Measurements from ENCODE around the gene CA14.
"Not testable (repeated sequence)": the region's sequence is repeated elsewhere in the genome, so short reads cannot be mapped to it uniquely, and the experiment has no call there.

CA14 gene

GRCh38 chr1:150213170-150214098 lies 44.1 kb upstream of the CA14 start (continued):
- TF ChIP-seq ZSCAN5A (tag by site-specific recombination; IDR thresholded peaks at IDR 0.05) (no peak), ZNF473 (tag by site-specific recombination; IDR thresholded peaks at IDR 0.05) (no peak), EGR2 (tag by site-specific recombination; IDR thresholded peaks at IDR 0.05; ENCODE audit: low read depth) (no peak)

- ChIA-PET POLR2A (interaction anchor here (0.7 kb wide), 2 partner anchors 13 to 53 kb away, joined by 3 to 4 read pairs; no protein-coding TSS in a partner anchor), CTCF (interaction anchor here (1.0 kb wide), 1 partner anchor 25 kb away, joined by 3 read pairs; no protein-coding TSS in a partner anchor)
- H3K9me3 ChIP-seq (ENCODE audit: control insufficient read depth, insufficient read depth, low read depth, low read length); H3K4me1 ChIP-seq (ENCODE audit: control insufficient read depth, insufficient read depth, low read length); H3K27ac ChIP-seq (ENCODE audit: extremely low read depth, low read depth, low read length); H3K36me3 ChIP-seq (ENCODE audit: control insufficient read depth in 2 of 2, insufficient read depth in 1 of 2, low read length in 2 of 2); H3K4me3 ChIP-seq (ENCODE audit: low read depth, low read length): not testable (repeated sequence)
- 0 out of 2 replicates have a peak, but pooled peaks have one; percentile 1 for TF ChIP-seq ZNF335 (tag by site-specific recombination; conservative IDR thresholded peaks at IDR 0.05)
These were observed 43.3 kb upstream of the CA14 start for GRCh38 chr1:150214099-150214756.

- H3K36me3 ChIP-seq (ENCODE audit: control insufficient read depth in 2 of 2, insufficient read depth in 1 of 2, low read length in 2 of 2), result peaks cover 13 to 14% of the 10 kb centered on the region in 2 experiments
- CTCF ChIA-PET; POLR2A ChIA-PET; H3K9me3 ChIP-seq (ENCODE audit: control insufficient read depth, insufficient read depth, low read depth, low read length); H3K4me1 ChIP-seq (ENCODE audit: control insufficient read depth, insufficient read depth, low read length); H3K27ac ChIP-seq (ENCODE audit: extremely low read depth, low read depth, low read length); H3K4me3 ChIP-seq (ENCODE audit: low read depth, low read length): not testable (repeated sequence)
- peak; percentile 88 for TF ChIP-seq ZNF121 (tag by site-specific recombination; IDR thresholded peaks at IDR 0.05)
These were observed 41.7 kb upstream of the CA14 start for GRCh38 chr1:150215855-150216254.

GRCh38 chr1:150221552-150221951 lies 36.0 kb upstream of the CA14 start:
- no peak for TF ChIP-seq ZNF548 (tag by site-specific recombination; IDR thresholded peaks at IDR 0.05)
- no peak for TF ChIP-seq PRDM4 (tag by site-specific recombination; IDR thresholded peaks at IDR 0.05)
- TF ChIP-seq ZNF701 (tag by site-specific recombination; IDR thresholded peaks at IDR 0.05), result no peak
- TF ChIP-seq TCF7L2 (IDR thresholded peaks at IDR 0.05; ENCODE audit: borderline replicate concordance, low read depth, low read length), result no peak
- no peak for TF ChIP-seq ZNF629 (tag by site-specific recombination; IDR thresholded peaks at IDR 0.05)
- TF ChIP-seq IKZF3 (tag by site-specific recombination; IDR thresholded peaks at IDR 0.05), result no peak
- TF ChIP-seq ZNF404 (tag by site-specific recombination; IDR thresholded peaks at IDR 0.05), result no peak
- no peak for TF ChIP-seq ZNF473 (tag by site-specific recombination; IDR thresholded peaks at IDR 0.05)
- no peak for TF ChIP-seq ZNF777 (tag by site-specific recombination; IDR thresholded peaks at IDR 0.05; ENCODE audit: borderline replicate concordance)
- no peak for TF ChIP-seq ZSCAN16 (tag by site-specific recombination; IDR thresholded peaks at IDR 0.05)
- no peak for TF ChIP-seq ZNF768 (tag by site-specific recombination; IDR thresholded peaks at IDR 0.05)
- TF ChIP-seq GLIS1 (tag by site-specific recombination; IDR thresholded peaks at IDR 0.05), result no peak
- TF ChIP-seq ZNF350 (tag by site-specific recombination; IDR thresholded peaks at IDR 0.05), result no peak
- no peak for TF ChIP-seq ZNF677 (tag by site-specific recombination; IDR thresholded peaks at IDR 0.05)
- no peak for TF ChIP-seq ZNF558 (tag by site-specific recombination; IDR thresholded peaks at IDR 0.05)
- Histone ChIP-seq H3K4me1 (ENCODE audit: control insufficient read depth, insufficient read depth, low read length) (no peaks in the 10 kb centered on the region), H3K27ac (ENCODE audit: extremely low read depth, low read depth, low read length) (no peak overlapping the region), H3K36me3 (ENCODE audit: control insufficient read depth in 2 of 2, insufficient read depth in 1 of 2, low read length in 2 of 2) (peaks cover 55% of the 10 kb centered on the region in 2 experiments), H3K4me3 (ENCODE audit: low read depth, low read length) (no peak overlapping the region), H3K9me3 (ENCODE audit: control insufficient read depth, insufficient read depth, low read depth, low read length) (no peaks in the 10 kb centered on the region)
- CTCF ChIA-PET, result no interaction called here
- POLR2A ChIA-PET, result no interaction called here
